Esophagus muscularis mucosa (tissue), 4 donors: Measurements from ENCODE around the gene BLNK. TPM values are rescaled to one million over a fixed set of nuclear protein-coding genes. Genes with fewer than 3 reads are reported as not detected.

ENCODE experiments used
- DNase-seq: peaks from one replicate; pipeline ENCODE4 v3.0.0-alpha.2; 2017; ENCODE audit errors: extremely low spot score
- H3K27ac ChIP-seq, 4 donors: fragments of 200-600 bp; sonication (generic); replicated peaks in 1 of 4; 1 replicate in 3 of 4; 2 replicates in 1 of 4; pipeline ENCODE4 v1.5.1; 2016 to 2019; ENCODE audit warnings: mild to moderate bottlenecking in 1 of 4
- H3K27me3 ChIP-seq, 4 donors: fragments of 200-600 bp; sonication (generic); one replicate each; pipeline versions ENCODE4 v1.5.1 to v1.6.0; 2016 to 2019
- H3K36me3 ChIP-seq, 4 donors: fragments of 200-600 bp; sonication (generic); one replicate each; pipeline ENCODE4 v1.5.1; 2016 to 2019
- H3K4me1 ChIP-seq, 4 donors: fragments of 200-600 bp; sonication (generic); one replicate each; pipeline ENCODE4 v1.5.1; 2016 to 2019
- H3K4me3 ChIP-seq, 4 donors: fragments of 200-600 bp; sonication (generic); 1 replicate in 2 of 4; 2 replicates in 2 of 4; pipeline ENCODE4 v1.5.1; 2016 to 2019; ENCODE audit warnings: mild to moderate bottlenecking in 4 of 4, moderate library complexity in 1 of 4
- H3K9me3 ChIP-seq, 4 donors: fragments of 200-600 bp; sonication (generic); 1 replicate in 3 of 4; 2 replicates in 1 of 4; pipeline ENCODE4 v1.5.1; 2016 to 2019
- EP300 ChIP-seq: sonication (generic); formaldehyde crosslinking; IDR thresholded peaks from one replicate; pipeline ENCODE4 v1.6.1; 2017; ENCODE audit warnings: antibody characterized with exemption
- POLR2A ChIP-seq: fragments of 450-650 bp; IDR thresholded peaks from one replicate; pipeline ENCODE4 v1.6.1; 2017; ENCODE audit warnings: antibody characterized with exemption, moderate library complexity, mild to moderate bottlenecking, low read depth
- POLR2AphosphoS5 ChIP-seq, 2 donors: sonication (generic); formaldehyde crosslinking; IDR thresholded peaks; one replicate each; pipeline ENCODE4 v1.6.1; 2017; ENCODE audit warnings: antibody characterized with exemption in 2 of 2
- WGBS: methylation state at CpG from one replicate; pipeline ENCODE4 v1.1.5; 2018; 5-methylcytosine and 5-hydroxymethylcytosine counted together
- intact Hi-C: fragments of 100-400 bp; cut with DNase I; formaldehyde crosslinking; loops from one replicate; pipeline ENCODE4 v1.15.1; 2023
- total RNA-seq, 4 donors: library from RNA; depleted of rRNA; stranded (reverse); fragments of >200 nt; gene quantifications; one replicate each; pipeline versions ENCODE4 v1.1.0 to v1.2.1, GENCODE V29; 2016
- TF ChIP-seq, protein P1 (sequence below), 3 experiments: fragments of 200-600 bp in 2 of 3; fragments of 450-650 bp in 1 of 3; sonication (generic) in 2 of 3; IDR thresholded peaks; one replicate each; pipeline ENCODE4 v1.5.1; 2017 to 2019; ENCODE audit warnings: antibody characterized with exemption in 3 of 3, mild to moderate bottlenecking in 2 of 3, moderate library complexity in 1 of 3

Gene BLNK
- total RNA-seq, 4 donors from 2014 or later: 0.86 to 5.0 (median 1.1) TPM

GRCh38 chr10:96188916-96189315, 82.5 kb downstream of the BLNK start:
- 81% methylated on average over 1 of the region's 1 CpG for WGBS
- Histone ChIP-seq H3K36me3 (no peaks in the 10 kb centered on the region), H3K4me3 (no peak overlapping the region), H3K27me3 (no peaks in the 10 kb centered on the region), H3K27ac (no peak overlapping the region), H3K4me1 (no peaks in the 10 kb centered on the region), H3K9me3 (peaks cover 0 to 8% (median under 1%) of the 10 kb centered on the region in 4 donors)
- DNase-seq: no peak
- intact Hi-C loops: no loop called here
- TF ChIP-seq POLR2AphosphoS5 (IDR thresholded peaks at IDR 0.05) (no peak), POLR2A (no peak), EP300 (no peak)
- TF ChIP-seq, protein P1, sequence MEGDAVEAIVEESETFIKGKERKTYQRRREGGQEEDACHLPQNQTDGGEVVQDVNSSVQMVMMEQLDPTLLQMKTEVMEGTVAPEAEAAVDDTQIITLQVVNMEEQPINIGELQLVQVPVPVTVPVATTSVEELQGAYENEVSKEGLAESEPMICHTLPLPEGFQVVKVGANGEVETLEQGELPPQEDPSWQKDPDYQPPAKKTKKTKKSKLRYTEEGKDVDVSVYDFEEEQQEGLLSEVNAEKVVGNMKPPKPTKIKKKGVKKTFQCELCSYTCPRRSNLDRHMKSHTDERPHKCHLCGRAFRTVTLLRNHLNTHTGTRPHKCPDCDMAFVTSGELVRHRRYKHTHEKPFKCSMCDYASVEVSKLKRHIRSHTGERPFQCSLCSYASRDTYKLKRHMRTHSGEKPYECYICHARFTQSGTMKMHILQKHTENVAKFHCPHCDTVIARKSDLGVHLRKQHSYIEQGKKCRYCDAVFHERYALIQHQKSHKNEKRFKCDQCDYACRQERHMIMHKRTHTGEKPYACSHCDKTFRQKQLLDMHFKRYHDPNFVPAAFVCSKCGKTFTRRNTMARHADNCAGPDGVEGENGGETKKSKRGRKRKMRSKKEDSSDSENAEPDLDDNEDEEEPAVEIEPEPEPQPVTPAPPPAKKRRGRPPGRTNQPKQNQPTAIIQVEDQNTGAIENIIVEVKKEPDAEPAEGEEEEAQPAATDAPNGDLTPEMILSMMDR (IDR thresholded peaks at IDR 0.05): no peak

DNA sequence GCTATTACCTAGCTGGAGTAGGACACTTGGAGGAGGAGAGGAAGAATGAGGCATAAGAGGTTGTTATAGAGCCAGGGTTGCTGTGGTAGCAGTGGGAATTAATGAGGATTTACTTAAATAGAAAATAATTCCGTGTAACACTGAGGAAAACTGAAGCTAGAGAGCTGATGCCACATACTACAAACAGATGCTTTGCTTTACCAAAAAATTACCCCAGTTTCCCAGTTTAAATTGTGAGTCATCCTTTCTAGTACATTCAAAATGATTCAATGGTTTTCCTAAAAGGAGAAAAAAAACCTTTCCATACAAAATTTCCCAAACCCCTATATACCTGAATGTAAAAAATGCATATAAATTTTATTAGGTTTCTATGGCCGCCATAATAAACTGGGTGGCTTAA, 82.9 kb downstream of the BLNK start:
- H3K4me3 ChIP-seq: no peak overlapping the region
- WGBS: 80% methylated on average over 2 of the region's 2 CpGs
- H3K27me3 ChIP-seq: no peaks in the 10 kb centered on the region
- TF ChIP-seq POLR2A (no peak), POLR2AphosphoS5 (IDR thresholded peaks at IDR 0.05) (no peak), EP300 (no peak)
- TF ChIP-seq, protein P1 (IDR thresholded peaks at IDR 0.05): no peak
- H3K4me1 ChIP-seq: no peaks in the 10 kb centered on the region
- no peaks in the 10 kb centered on the region for H3K36me3 ChIP-seq
- H3K9me3 ChIP-seq: peaks cover 0 to 11% (median 2%) of the 10 kb centered on the region in 4 donors
- DNase-seq: no peak
- intact Hi-C loops: no loop called here
- no peak overlapping the region for H3K27ac ChIP-seq

DNA sequence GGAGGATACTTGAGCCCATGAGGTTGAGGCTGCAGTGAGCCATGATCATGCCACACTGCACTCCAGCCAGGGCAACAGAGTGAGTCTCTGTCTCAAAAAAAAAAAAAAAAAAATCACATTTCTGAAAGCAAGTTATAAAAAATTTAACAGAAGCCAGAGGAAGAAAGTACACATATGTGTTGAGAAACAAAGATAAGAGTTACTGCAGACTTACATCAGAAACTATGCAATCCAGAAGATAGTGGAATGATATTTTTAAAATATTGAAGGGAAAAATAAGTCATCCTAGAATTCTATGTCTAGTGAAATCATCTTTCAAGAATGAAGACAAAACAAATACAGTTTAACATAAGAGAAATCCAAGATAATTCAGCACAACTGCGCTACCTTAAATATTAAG, 94.4 kb downstream of the BLNK start:
- intact Hi-C loops: no loop called here
- no peaks in the 10 kb centered on the region for H3K27me3 ChIP-seq
- 100% methylated on average over 1 of the region's 1 CpG for WGBS
- no peaks in the 10 kb centered on the region for H3K4me1 ChIP-seq
- H3K9me3 ChIP-seq: peaks cover 0 to 45% (median 30%) of the 10 kb centered on the region in 4 donors
- no peaks in the 10 kb centered on the region for H3K36me3 ChIP-seq
- H3K4me3 ChIP-seq: no peak overlapping the region
- TF ChIP-seq POLR2A (no peak), POLR2AphosphoS5 (IDR thresholded peaks at IDR 0.05) (no peak), EP300 (no peak)
- TF ChIP-seq, protein P1 (IDR thresholded peaks at IDR 0.05): no peak
- no peak for DNase-seq
- H3K27ac ChIP-seq: no peak overlapping the region

DNA sequence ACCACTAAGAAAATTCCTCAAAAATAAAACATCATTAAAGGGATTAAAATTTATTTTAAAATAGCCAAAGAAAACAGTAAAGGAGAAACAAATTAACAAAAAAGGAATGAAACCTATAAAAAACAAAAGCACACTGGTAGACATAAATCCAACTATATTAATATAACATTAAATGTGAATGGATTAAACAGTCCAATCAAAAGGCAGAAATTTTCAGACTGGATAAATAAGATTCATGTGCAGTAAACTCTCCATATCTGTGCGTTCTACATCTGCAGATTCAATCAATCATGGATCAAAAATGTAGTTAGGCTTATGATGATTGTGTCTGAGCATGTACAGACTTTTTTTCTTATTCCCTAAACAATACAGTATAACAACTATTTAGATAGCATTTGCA, 98.7 kb downstream of the BLNK start:
- 90% methylated on average over 1 of the region's 1 CpG for WGBS
- Histone ChIP-seq H3K27me3 (no peaks in the 10 kb centered on the region), H3K4me1 (no peaks in the 10 kb centered on the region), H3K36me3 (no peaks in the 10 kb centered on the region), H3K4me3 (no peak overlapping the region), H3K27ac (no peak overlapping the region), H3K9me3 (peaks cover 0 to 60% (median 47%) of the 10 kb centered on the region in 4 donors)
- intact Hi-C loops: no loop called here
- no peak for DNase-seq
- no peak for TF ChIP-seq EP300
- TF ChIP-seq, protein P1 (IDR thresholded peaks at IDR 0.05): no peak
- TF ChIP-seq POLR2A: no peak
- TF ChIP-seq POLR2AphosphoS5 (IDR thresholded peaks at IDR 0.05): no peak

GRCh38 chr10:96170230-96170629, 101.1 kb downstream of the BLNK start:
- TF ChIP-seq POLR2AphosphoS5 (IDR thresholded peaks at IDR 0.05) (no peak), POLR2A (no peak), EP300 (no peak)
- TF ChIP-seq, protein P1 (IDR thresholded peaks at IDR 0.05): no peak
- no peaks in the 10 kb centered on the region for H3K4me1 ChIP-seq
- no peak overlapping the region for H3K4me3 ChIP-seq
- intact Hi-C loops: no loop called here
- no peak overlapping the region for H3K27ac ChIP-seq
- no peaks in the 10 kb centered on the region for H3K27me3 ChIP-seq
- no peak for DNase-seq
- H3K9me3 ChIP-seq: peaks cover 0 to 59% (median 38%) of the 10 kb centered on the region in 4 donors
- H3K36me3 ChIP-seq: no peaks in the 10 kb centered on the region
